Heart left ventricle (tissue), 16 donors: ENCODE measurements around the gene ZEB2. TPM values are rescaled to one million over a fixed set of nuclear protein-coding genes. Genes with fewer than 3 reads are reported as not detected.
A peak's percentile ranks its signal among the peaks of the same experiment; 100 is the strongest.

Experiments used
- ATAC-seq, 4 donors: fragments of 200-7000 bp; cut with Tn5 transposase; one replicate each; pipeline ENCODE4 v1.9.1; 2020 to 2022; ENCODE audit warnings: moderate library complexity in 4 of 4, mild to moderate bottlenecking in 3 of 4, moderate number of reproducible peaks in 1 of 4
- DNase-seq, 5 donors: peaks; one replicate each; pipeline ENCODE4 v3.0.0-alpha.2; 2020
- H3K27ac ChIP-seq, 12 donors: fragments of 200-600 bp; sonication (generic) in 4 of 12; one replicate each; pipeline versions ENCODE4 v1.5.0 to v1.8.0; 2016 to 2022; ENCODE audit warnings: mild to moderate bottlenecking in 2 of 12
- H3K27me3 ChIP-seq, 9 donors: fragments of 200-600 bp; sonication (generic) in 2 of 9; one replicate each; pipeline versions ENCODE4 v1.5.1 to v1.8.0; 2016 to 2022; ENCODE audit warnings: mild to moderate bottlenecking in 3 of 9
- H3K36me3 ChIP-seq, 9 donors: fragments of 200-600 bp; sonication (generic) in 2 of 9; one replicate each; pipeline versions ENCODE4 v1.5.0 to v1.8.0; 2018 to 2022; ENCODE audit warnings: mild to moderate bottlenecking in 2 of 9
- H3K4me1 ChIP-seq, 12 donors: fragments of 200-600 bp; sonication (generic) in 4 of 12; one replicate each; pipeline versions ENCODE4 v1.5.0 to v1.8.0; 2016 to 2022; ENCODE audit warnings: mild to moderate bottlenecking in 3 of 12
- H3K4me3 ChIP-seq, 12 donors: fragments of 200-600 bp; sonication (generic) in 4 of 12; one replicate each; pipeline versions ENCODE4 v1.5.0 to v1.8.0; 2017 to 2022; ENCODE audit warnings: mild to moderate bottlenecking in 9 of 12, moderate library complexity in 4 of 12
- H3K9me3 ChIP-seq, 12 donors: fragments of 200-600 bp; sonication (generic) in 4 of 12; one replicate each; pipeline versions ENCODE4 v1.5.0 to v1.8.0; 2016 to 2022; ENCODE audit warnings: mild to moderate bottlenecking in 1 of 12
- CTCF ChIP-seq, 12 donors: fragments of 200-600 bp; sonication (generic) in 4 of 12; IDR thresholded peaks; one replicate each; pipeline versions ENCODE4 v1.5.0 to v1.8.0; 2018 to 2022; ENCODE audit warnings: antibody characterized with exemption in 12 of 12, mild to moderate bottlenecking in 5 of 12
- POLR2A ChIP-seq, 2 donors: fragments of 450-650 bp; IDR thresholded peaks; one replicate each; pipeline ENCODE4 v1.6.1; 2017; ENCODE audit warnings: antibody characterized with exemption in 2 of 2, mild to moderate bottlenecking in 2 of 2, moderate library complexity in 2 of 2
- WGBS, 4 donors: extraction: QIAGEN DNeasy Blood & Tissue Kit in 2 of 4; methylation state at CpG; one replicate each; pipeline versions ENCODE4 v1.1.5 to v1.1.7; 2013 to 2018; 5-methylcytosine and 5-hydroxymethylcytosine counted together
- intact Hi-C, 10 donors: fragments of 100-400 bp; cut with DNase I; formaldehyde crosslinking; loops; one replicate each; pipeline versions ENCODE4 v1.11.1 to v1.14.2; 2022
- polyA plus RNA-seq, 2 donors: library from polyadenylated mRNA; stranded (reverse); fragments of 200-250 nt; gene quantifications; one replicate each; pipeline ENCODE4 v1.2.3, GENCODE V29; 2013
- total RNA-seq, 9 donors: library from RNA; depleted of rRNA in 2 of 9; stranded (reverse); fragments of >200 nt in 2 of 9; fragmentation: NEBNext Ultra II Directional in 3 of 9; extraction: Animal tissue kit (Norgen Biotek cat#: 25700) in 3 of 9; gene quantifications; one replicate each; pipeline versions ENCODE4 v1.1.0 to v1.2.4, GENCODE V29; 2016 to 2023
- donor health status: ischemic (EF 13 %, LVEDD 7.1; RV severe dilation, severe dysfunction).
- donor health status: healthy with polysubstance abuse.
- donor health status: DM: no; HTN: yes; CAD: no.
- donor health status: DM: no; HTN: no; CAD: no.
- donor health status: ischemic (EF 25% LVEDD 6.9; RV normal size, moderate dysfunction).
- donor health status: ischemic (EF 25% LVEDD 5.7; RV mildly dilated, moderate dysfunction).
- donor health status: healthy.
- donor health status: DM: yes; HTN: yes; CAD: no.
- donor health status: ischemic (EF 35%, LVEDD 5.7; RV mildly dilated, moderate dysfunction).
- donor health status: nonischemic (EF 11% LVEDD 7.7; RV severe dilation, severe dysfunction).
- donor health status: DM: yes; HTN: yes; CAD: no.
- donor health status: PGD.
- donor health status: ischemic (EF 29% LVEDD 5.4; RV normal size, mild dysfunction).
- donor health status: nonischemic (EF 23%, LVEDD 6.1; RV moderate dilation, normal function).

The ZEB2 gene
- total and polyA plus RNA-seq, 11 donors = 23.1 to 168 (median 82.4) TPM

- ATAC-seq (no peak), DNase-seq (no peak)
- Histone ChIP-seq H3K9me3 (no peaks in the 10 kb centered on the region), H3K4me1 (peaks cover 7 to 98% (median 79%) of the 10 kb centered on the region in 12 donors), H3K27ac (peak overlapping the region in 1 of 12 donors; percentile 69), H3K27me3 (no peaks in the 10 kb centered on the region), H3K36me3 (peaks cover 0 to 52% (median 0%) of the 10 kb centered on the region in 9 donors), H3K4me3 (no peak overlapping the region)
- intact Hi-C loops = no loop called here
- WGBS, 4 donors = 58 to 80% (median 68%) methylated on average over 1 of the region's 1 CpG
- no peak for TF ChIP-seq POLR2A (IDR thresholded peaks at IDR 0.05)
- TF ChIP-seq CTCF (IDR thresholded peaks at IDR 0.05) = no peak
These were observed 43.2 kb downstream of the ZEB2 start for GRCh38 chr2:144476682-144477081.

- WGBS, 4 donors = 64 to 69% (median 67%) methylated on average over 6 of the region's 6 CpGs
- Histone ChIP-seq H3K36me3 (peaks cover 0 to 58% (median 0%) of the 10 kb centered on the region in 9 donors), H3K27me3 (no peaks in the 10 kb centered on the region), H3K9me3 (no peaks in the 10 kb centered on the region), H3K4me3 (no peak overlapping the region), H3K27ac (peak overlapping the region in 4 of 12 donors; percentile 3 to 17 (median 10)), H3K4me1 (peaks cover 2 to 98% (median 81%) of the 10 kb centered on the region in 12 donors)
- intact Hi-C loops = no loop called here
- DNase-seq = no peak
- ATAC-seq = no peak
- TF ChIP-seq CTCF (IDR thresholded peaks at IDR 0.05) = no peak
- no peak for TF ChIP-seq POLR2A (IDR thresholded peaks at IDR 0.05)
These were observed 44.2 kb downstream of the ZEB2 start for GRCh38 chr2:144475569-144476275.

- H3K4me1 ChIP-seq = peaks cover 0 to 98% (median 80%) of the 10 kb centered on the region in 12 donors
- H3K27ac ChIP-seq = peak overlapping the region in 2 of 12 donors; percentile 3 to 9
- ATAC-seq = peak in 1 of 4 donors; percentile 8
These were observed 44.9 kb downstream of the ZEB2 start for GRCh38 chr2:144475044-144475443.

More at GRCh38 chr2:144475044-144475443, 44.9 kb downstream of the ZEB2 start:
- TF ChIP-seq CTCF (IDR thresholded peaks at IDR 0.05) (no peak), POLR2A (IDR thresholded peaks at IDR 0.05) (no peak)
- Histone ChIP-seq H3K9me3 (no peaks in the 10 kb centered on the region), H3K27me3 (no peaks in the 10 kb centered on the region), H3K4me3 (no peak overlapping the region), H3K36me3 (peaks cover 0 to 54% (median 0%) of the 10 kb centered on the region in 9 donors)
- intact Hi-C loops = no loop called here
- 53 to 62% (median 57%) methylated on average over 2 of the region's 2 CpGs for WGBS, 4 donors
- DNase-seq = no peak
